GM10266 (cell line): Measurements from ENCODE around the gene TBPL1.
A peak's percentile ranks its signal among the peaks of the same experiment; 100 is the strongest.

Source experiments
- DNase-seq: peaks from one replicate; pipeline ENCODE4 v3.0.0; 2012; ENCODE audit errors: extremely low spot score
- TF ChIP-seq, protein P1 (sequence below): IDR thresholded peaks from 2 replicates; pipeline ENCODE4 v1.5.1; 2012; ENCODE audit warnings: mild to moderate bottlenecking, low read depth; ENCODE audit not compliant: control insufficient read depth, insufficient read depth; ENCODE audit errors: missing control alignments

The TBPL1 gene

DNA sequence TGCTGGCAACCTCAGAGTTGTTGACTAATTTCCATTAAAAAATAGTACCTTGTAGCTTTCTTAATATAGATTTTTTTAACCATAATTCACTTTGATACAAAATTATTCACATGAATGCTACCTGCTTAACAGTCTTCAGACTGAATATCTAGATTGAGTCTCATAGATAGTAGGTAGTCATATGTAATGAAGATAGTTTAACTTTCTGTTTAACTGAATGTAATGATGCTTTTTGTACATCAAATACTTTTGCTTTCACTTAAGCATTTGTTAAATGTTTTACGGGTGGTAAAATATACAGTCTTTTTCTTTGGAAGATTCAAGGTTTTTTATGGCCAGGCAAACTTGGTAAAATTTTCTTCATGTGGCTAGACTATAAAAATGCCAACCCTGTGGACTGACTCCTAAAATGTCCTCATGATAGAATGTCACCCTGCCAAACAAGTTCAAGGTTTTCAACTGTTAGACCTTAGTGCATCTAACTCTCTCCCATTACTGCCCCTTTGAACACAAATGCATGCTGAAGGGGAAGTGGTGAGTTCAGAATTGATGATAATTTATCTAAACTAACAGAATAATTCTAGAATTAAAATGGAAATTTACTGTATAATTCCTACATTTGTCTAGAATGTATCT is 16.4 kb downstream of the TBPL1 start:
- TF ChIP-seq, protein P1, sequence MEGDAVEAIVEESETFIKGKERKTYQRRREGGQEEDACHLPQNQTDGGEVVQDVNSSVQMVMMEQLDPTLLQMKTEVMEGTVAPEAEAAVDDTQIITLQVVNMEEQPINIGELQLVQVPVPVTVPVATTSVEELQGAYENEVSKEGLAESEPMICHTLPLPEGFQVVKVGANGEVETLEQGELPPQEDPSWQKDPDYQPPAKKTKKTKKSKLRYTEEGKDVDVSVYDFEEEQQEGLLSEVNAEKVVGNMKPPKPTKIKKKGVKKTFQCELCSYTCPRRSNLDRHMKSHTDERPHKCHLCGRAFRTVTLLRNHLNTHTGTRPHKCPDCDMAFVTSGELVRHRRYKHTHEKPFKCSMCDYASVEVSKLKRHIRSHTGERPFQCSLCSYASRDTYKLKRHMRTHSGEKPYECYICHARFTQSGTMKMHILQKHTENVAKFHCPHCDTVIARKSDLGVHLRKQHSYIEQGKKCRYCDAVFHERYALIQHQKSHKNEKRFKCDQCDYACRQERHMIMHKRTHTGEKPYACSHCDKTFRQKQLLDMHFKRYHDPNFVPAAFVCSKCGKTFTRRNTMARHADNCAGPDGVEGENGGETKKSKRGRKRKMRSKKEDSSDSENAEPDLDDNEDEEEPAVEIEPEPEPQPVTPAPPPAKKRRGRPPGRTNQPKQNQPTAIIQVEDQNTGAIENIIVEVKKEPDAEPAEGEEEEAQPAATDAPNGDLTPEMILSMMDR = no peak
- DNase-seq = no peak

DNA sequence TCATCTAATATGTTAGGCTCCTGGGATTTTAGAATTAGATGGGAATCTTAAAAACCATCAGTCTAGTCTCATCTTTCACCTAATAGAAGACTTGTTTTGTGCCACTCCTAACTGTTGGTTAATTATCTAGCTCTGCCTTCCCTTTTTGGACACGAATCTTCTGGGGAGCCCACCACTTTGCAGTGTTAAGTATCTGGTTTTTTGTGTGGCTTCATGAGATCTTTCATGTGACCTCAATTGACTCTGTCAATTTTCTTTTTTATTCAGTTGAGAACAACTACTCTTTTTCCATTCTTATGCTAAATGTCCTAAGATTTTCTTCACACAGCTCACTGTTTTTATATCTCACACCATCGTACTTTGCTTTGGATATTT is 16.9 kb downstream of the TBPL1 start:
- TF ChIP-seq, protein P1 = no peak
- no peak for DNase-seq

DNA sequence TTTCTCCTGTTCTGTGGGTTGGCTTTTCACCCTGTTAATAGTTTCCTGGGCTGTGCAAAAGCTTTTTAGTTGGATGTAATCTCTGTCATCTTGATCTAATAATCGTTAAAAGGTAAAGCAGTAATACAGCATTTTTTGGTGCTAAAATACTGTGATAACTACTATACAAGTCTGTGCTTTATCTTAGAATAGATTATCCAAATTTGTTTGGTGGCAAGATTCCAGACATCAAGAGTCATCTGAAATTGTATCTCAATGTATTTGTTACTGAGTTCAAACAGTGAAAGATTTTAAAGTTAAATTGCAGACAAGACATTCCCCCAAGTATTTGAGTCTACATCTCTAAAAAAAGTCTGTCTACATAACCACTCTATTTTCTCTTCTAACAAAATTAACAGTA is 18.8 kb downstream of the TBPL1 start:
- TF ChIP-seq, protein P1 = no peak
- DNase-seq = no peak

DNA sequence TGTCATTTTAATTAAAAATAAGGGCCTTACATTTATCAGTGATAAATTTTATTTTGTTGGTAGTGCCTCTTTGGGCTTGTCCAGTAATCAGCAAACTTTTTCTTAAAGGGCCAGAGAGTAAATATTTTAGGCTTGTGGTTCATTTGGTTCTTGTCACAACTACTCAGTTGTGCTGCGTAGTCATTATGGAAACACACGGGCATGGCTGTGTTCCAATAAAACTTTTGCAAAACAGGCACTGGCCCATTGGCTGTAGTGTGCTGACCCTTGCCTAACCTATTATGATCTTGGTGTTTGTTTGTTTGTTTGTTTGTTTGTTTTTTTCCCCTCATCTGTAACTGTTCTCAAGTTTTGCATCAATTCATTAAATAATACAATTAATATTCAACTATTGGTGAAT is 19.4 kb downstream of the TBPL1 start:
- TF ChIP-seq, protein P1 = no peak
- DNase-seq = no peak

DNA sequence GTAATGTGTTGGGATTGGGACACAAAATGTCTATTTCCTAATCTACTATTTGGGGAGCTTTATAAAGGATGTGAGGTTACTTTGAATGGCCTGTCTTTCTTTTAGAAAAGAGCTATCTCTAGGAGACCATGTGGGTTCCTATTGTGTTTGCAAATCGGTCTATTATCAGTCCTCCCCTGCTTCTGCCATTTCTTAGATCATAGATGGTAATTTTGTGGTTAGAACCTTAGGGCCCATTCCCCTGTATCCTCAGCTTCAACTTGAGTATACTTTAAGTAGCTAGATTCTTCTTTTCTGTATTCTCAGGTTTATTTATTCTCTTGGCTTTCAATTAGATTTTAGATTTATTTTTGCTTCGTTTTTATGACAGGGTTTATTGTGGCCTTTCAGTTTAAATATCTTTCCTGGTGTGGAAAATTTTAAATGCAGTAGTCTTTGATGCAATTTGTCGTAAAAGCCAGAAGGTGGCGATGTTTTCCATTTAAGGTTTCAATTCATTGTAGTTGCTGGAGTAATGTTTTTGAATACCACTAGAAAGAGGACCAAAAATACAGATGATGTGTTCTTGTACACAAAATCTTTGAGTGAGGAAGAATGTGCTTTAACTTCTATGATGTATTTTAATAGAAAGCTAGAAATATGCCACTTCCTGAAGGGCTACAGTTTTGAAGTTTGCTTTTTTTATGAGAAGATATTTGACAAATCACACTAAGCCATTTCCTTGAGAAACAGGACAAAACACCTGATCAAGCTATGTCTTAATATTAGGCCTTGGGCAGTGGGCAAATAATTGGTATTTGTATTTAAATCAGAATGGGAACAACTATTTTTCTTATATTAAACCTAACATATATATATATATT is 20.3 kb downstream of the TBPL1 start:
- TF ChIP-seq, protein P1 = peak; percentile 74
- peak; percentile 35 for DNase-seq

DNA sequence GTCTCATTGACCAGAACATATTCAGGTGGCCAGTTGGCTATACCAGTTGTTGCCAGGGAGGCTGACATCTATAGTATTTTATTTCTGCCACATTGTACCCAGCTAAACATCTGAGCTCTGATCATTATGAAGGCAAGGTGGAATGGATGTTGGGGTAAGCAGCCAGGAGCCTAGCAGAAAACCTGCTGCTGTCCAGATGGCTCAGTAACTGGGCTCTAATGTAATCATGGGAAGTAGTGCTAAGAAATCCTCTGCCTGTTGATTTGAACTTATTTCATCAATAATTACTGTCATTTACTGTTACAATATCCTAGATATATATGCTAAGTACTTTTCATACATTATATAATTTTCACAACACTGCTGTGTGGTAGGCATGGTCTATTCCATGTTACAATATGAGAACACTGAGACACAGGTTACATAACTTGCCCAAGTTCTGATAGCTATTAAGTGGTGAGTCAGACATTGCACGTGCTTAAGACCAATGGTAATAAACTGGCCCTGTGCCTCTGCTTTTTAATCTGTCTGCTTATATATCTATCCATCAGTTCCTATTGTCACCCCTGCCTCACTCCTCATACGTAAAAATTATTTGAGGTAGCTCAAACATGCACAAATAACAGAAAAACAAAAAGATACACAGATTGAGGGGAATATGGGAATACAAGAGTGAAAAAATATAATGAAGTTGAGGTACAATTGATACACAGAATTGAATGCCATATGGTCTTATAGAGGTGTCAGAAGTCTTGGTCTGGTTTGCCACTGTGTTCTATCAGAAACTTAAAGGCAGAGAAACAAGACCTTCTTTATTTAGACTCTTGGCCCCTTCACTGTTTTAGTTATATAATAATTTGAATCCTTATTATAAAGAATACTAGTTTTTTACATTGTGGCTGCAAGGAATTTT is 25.2 kb downstream of the TBPL1 start:
- TF ChIP-seq, protein P1 = no peak
- no peak for DNase-seq
